Fibroblast of skin of back (primary cell): ENCODE measurements around the gene CPNE9.

Experiments used
- DNase-seq: peaks from one replicate; pipeline ENCODE4 v3.0.0-alpha.2; 2013

The CPNE9 gene

DNA sequence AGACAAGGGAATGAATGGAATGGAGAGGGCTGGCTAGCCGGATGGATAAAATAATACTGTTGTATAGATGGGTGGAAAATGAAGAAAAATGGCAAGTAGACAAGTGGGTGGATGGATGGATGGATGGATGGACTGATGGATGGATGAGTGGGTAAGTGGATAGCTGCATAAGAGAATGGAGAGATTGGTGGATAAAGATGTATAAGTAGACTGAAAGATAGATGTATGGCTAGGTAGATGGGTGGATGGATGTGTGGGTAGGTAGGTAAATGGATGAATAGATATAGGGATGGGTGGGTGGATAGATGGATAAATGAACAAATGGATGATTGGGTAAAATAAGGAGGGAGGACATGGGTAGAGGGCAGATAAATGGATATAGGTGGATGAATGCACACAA, 13.9 kb downstream of the CPNE9 start:
- DNase-seq, result no peak

GRCh38 chr3:9718118-9718517, 14.5 kb downstream of the CPNE9 start:
- DNase-seq, result no peak

DNA sequence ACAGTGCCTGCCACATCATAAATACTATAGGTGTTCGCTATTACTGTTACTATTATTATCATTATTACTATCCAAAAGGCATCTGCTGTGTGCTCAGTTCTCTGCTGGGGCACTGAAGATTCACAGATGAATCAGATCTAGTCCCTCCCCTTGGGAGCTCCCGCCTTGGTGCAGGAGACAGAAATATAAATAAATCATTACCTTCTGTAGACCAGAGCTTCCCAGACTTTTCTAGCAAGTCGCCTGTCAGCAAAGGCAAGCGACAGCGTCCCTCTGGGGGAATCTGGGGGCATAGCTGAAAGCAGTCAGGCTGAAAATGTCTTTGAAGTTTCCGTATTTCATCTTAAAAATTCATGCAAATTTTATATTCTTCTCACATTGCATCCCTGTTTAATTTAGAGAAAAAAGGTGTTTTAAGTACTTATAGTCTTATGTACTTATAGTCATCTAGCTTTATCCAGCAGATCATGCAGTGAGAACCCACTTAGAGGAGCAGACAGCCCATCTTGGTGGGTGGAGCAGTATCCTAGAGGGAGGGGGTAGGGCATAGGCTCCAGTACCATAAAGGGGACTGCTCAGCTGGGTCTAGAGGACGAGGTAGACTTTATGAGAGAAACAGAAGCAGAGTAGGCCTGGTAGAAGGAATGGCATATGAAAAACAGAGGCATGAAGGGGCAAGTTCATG, 17.5 kb downstream of the CPNE9 start:
- peak; percentile 27 for DNase-seq

DNA sequence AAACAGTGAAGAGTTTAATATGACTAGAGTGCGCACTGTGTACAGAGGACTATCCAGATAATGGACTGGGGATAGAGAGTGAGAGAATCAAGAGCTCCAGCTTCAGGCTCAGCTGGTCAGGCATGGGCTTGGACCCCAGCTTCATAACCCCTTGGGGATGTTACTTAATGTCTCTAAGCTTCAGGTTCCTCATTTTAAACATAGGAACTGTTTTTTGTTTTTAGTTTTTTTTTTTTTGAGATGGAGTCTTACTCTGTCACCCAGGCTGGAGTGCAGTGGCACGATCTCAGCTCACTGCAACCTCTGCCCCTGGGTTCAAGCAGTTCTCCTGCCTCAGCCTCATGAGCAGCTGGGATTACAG, 18.0 kb downstream of the CPNE9 start:
- no peak for DNase-seq

DNA sequence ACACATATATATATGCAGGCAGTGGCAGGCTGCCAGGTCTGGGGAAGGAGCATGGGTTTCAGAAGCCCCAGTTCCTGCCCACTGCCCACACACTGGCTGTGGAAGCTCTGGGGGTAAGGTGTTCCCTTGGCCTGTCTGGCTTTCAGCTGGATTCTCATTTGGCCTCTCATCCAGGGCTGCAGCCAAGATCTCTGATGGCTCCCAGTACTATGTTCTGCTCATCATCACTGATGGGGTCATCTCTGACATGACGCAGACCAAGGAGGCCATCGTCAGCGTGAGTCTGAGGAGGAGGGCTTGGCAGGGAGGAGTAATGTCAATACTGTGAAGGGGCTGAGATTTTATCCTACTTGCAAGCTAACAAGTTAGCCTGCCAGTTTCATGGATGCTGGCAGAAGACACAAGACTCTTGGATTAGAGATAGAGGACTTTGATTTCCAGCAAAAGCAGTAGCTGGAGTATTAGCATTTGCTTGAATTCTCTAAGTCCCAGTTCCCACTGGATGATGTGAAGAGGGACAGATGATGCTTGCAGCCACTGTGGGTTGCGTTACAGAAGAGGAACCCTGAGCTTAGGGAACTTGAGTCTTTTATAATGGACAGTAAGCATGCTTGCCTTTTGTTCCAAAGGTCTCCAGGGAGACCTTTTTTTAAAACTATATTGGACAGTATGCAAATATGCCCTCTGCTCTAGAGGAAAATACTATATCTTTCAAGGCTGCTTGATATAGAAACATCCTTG, 22.3 kb downstream of the CPNE9 start:
- no peak for DNase-seq

- no peak for DNase-seq
Observed at GRCh38 chr3:9727041-9727595, 23.5 kb downstream of the CPNE9 start.

GRCh38 chr3:9727743-9728142, 24.1 kb downstream of the CPNE9 start:
- no peak for DNase-seq

- DNase-seq, result no peak
Observed at GRCh38 chr3:9729419-9729818, 25.8 kb downstream of the CPNE9 start.

DNA sequence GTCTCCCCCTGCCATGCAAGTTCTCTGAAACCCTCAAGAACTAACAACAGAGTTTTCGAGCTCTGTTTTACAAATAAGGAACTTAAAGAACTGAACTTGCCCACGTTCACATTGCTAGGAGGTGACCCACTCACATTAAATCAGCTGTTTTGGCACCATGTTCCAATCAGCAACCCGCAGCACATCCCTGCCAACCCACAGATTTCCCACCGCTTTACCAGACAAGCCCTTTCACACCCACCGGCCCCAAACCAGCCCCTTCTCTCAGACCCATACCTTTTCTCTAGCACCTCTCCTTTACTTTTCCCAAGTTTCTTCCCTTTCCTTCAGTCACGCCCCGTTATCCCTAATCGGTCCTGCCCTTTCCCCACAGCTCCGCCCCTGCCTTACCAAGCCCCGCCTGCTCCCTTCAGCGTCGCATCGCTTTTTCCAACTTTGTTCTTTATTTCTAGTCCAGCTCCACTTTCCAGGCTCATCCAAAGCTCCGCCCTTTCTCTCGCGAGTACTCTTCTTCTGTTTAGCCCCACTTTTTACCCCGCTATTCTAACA, 27.1 kb downstream of the CPNE9 start:
- DNase-seq, result peak; percentile 27

- peak; percentile 99 for DNase-seq
Observed at GRCh38 chr3:9731206-9732079, 27.8 kb downstream of the CPNE9 start, which contains the start of gene BRPF1. TSS of gene BRPF1 (plus strand) at chr3:9731735. CDS start at chr3:9734141, 2,406 bp downstream.

GRCh38 chr3:9732080-9732739, 28.6 kb downstream of the CPNE9 start:
- DNase-seq, result no peak

GRCh38 chr3:9732740-9733115, 29.1 kb downstream of the CPNE9 start:
- DNase-seq, result no peak

GRCh38 chr3:9736831-9737230, 33.2 kb downstream of the CPNE9 start:
- DNase-seq, result no peak

GRCh38 chr3:9739181-9739580, 35.5 kb downstream of the CPNE9 start:
- no peak for DNase-seq

GRCh38 chr3:9742560-9742959, 38.9 kb downstream of the CPNE9 start:
- no peak for DNase-seq

GRCh38 chr3:9743548-9743947, 39.9 kb downstream of the CPNE9 start:
- no peak for DNase-seq

- DNase-seq, result no peak
Observed at GRCh38 chr3:9744162-9744561, 40.5 kb downstream of the CPNE9 start.

- DNase-seq, result no peak
Observed at GRCh38 chr3:9745521-9745920, 41.9 kb downstream of the CPNE9 start.

DNA sequence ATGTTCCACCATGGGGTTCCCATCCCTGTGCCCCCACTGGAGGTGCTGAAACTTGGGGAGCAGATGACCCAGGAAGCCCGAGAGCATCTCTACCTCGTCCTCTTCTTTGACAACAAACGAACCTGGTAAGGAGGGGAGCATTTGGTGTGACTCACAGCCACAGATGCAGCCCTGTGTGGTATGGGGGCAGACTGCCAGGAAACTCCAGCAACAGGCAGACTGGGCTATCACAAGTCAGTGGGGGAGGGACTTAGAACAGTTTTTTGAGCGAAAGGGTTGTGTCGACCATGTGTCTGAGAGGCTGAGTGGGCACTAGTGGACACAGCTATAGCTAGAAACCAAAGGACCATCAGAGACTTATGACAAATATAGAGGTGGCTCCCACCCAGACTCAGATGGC, 42.7 kb downstream of the CPNE9 start:
- peak; percentile 44 for DNase-seq

DNA sequence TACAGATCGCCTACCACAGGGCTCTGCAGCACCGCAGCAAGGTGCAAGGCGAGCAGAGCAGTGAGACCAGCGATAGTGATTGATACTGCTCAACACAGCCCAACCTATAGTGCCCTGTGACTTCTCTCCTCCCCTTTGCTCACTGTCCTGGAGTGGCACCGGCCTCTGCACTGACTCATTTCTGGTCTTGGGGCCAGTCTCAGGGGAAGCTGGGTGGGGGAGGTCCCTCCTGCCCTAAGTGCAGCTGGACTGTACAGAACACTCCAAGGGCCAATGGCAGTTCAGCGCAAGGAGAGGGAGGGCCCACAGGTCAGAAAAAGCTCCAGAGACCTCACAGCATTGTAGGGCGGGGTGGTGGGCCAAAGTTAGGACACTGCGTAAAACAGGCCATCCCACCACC, 43.6 kb downstream of the CPNE9 start:
- no peak for DNase-seq

DNA sequence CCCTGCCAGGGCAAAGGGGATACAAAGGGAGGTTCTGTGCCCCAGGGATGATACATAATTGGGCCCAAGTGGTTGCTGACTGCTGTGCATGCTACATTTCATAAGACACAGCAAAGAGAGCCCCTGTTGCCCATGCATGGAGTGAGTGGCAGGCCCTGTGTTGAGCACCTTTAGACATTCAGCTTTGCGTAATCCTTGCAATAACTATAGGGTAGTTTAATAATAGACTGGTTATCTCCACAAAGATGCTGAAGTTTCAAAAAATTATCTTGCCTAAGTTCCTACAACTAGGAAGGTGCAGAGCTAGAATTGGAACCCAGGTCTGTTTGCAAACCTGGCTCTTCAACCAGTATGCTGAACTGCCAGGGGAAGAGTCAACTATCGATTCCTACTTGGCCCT, 44.4 kb downstream of the CPNE9 start:
- no peak for DNase-seq

DNA sequence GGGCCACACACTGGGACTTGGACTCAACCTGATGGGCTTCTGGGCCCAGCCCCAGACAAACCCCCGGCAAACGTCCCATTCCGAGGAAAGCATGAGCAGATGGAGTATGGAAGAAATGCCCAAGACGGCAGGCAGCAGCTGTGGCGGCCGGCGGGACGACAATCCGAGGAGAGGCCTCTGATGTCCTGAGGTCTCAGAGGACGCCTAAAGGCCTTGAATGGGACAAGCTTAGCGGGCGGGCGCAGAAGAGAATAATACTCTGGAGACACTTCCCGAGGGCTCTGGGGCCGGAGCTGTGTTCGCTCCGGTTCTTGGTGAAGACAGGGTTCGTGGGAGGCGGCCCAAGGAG, 45.6 kb downstream of the CPNE9 start:
- DNase-seq, result no peak
